Measurements from ENCODE around the gene RCAN1. TPM values are rescaled to one million over a fixed set of nuclear protein-coding genes. Genes with fewer than 3 reads are reported as not detected.

RCAN1 gene
- total RNA-seq, 2 donors from 2014 or later: 2.9 to 7.4 TPM

DNA sequence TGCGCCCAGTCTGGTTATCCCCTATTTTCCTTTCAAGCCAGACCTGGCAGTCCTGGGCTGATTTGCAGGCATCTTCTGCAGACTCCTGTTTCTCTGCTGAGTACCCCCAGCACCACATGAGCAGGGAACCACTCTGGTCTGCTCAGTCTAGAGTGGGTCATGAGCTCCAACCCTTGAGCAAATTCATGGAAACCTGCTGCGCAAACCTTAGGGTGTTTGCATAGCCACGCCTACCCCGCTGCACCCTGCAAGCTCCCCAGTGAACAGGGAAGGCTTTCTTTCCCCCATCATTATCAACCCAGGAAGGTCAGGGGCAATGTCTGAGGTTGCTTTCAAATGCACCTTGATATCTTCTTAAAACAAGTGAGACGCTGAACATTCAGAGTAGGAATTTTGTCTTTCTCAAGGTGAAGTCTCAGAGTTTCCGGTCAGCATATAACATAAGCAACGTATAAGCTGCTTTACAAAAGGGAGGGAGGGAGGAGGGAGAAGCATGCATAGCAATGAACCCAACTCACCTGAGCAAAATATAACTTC, 91.8 kb downstream of the RCAN1 start:
- DNase-seq (ENCODE audit: low spot score in 2 of 2) (no peak), ATAC-seq (no peak)
- H3K9me3 Mint-ChIP-seq: no peaks in the 10 kb centered on the region
- peak overlapping the region in 1 of 2 donors; percentile 64 for H3K27ac Mint-ChIP-seq
- peaks cover 0 to 6% of the 10 kb centered on the region in 2 donors for H3K36me3 Mint-ChIP-seq

DNA sequence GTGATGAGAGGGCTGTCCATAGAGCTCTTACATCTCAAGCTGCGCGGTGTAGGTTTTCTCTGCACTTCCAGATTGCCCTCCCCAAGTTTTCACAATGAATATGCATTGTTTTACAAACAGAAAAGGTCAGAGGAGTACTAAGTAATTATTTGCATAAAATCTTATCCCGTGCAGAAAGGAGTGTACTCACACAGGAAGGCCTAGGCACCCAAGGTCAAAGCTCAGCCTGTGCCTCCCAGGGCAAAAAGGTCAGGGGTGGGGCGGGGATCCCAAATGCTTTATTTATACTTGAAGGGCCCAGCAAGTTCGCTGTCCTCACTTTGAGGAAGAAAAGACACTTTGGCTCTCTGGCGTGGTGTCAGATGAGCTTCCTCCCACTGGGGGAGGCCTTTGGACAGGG, 92.6 kb downstream of the RCAN1 start:
- DNase-seq (ENCODE audit: low spot score in 2 of 2) (no peak), ATAC-seq (no peak)
- H3K9me3 Mint-ChIP-seq: no peaks in the 10 kb centered on the region
- H3K36me3 Mint-ChIP-seq: peaks cover 0 to 4% of the 10 kb centered on the region in 2 donors
- no peak overlapping the region for H3K27ac Mint-ChIP-seq

GRCh38 chr21:34521561-34521960, 93.4 kb downstream of the RCAN1 start:
- Mint-ChIP-seq H3K27ac (no peak overlapping the region), H3K9me3 (no peaks in the 10 kb centered on the region), H3K36me3 (peaks cover 0 to 4% of the 10 kb centered on the region in 2 donors)
- DNase-seq (ENCODE audit: low spot score in 2 of 2) (no peak), ATAC-seq (no peak)

DNA sequence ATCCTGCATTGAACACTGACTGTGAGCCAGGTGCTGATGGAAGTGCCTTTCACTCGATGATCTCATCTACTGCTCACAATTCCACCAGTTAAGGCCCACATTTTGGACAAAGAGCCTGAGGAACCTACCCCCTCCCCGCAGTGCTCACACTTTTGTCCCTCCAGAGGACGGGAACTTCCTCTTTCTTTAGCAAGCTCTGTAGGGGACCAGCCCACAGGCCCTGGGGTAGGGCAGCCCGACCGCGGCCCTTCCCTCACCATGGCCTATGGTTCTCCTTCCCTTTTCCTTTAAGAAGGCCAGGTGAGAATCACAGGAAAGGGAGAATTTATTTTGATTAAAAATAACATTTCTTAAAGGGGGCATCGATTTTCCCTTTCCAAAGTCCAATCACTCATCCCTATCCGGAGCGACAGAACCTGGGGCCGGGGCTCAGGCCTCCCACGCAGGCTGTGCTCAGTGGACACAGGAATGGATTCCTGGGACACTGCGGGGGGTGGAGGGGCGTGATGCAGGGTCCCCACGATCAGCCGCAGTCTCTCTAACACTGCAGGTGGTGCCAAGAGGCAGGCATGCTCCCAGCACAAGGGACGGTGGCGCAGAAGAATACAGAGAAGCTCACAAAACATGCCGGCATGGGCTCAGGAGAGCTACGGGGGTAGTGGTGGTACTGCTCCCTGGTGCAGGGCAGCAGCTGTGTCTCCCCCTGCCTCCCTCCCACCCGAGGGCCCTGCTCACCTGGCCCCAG, 94.0 kb downstream of the RCAN1 start:
- no peak for ATAC-seq
- peak overlapping the region in 1 of 2 donors; percentile 19 for H3K27ac Mint-ChIP-seq
- H3K9me3 Mint-ChIP-seq: no peaks in the 10 kb centered on the region
- DNase-seq (ENCODE audit: low spot score in 2 of 2): no peak
- peaks cover 0 to 4% of the 10 kb centered on the region in 2 donors for H3K36me3 Mint-ChIP-seq

GRCh38 chr21:34520281-34520680, 94.6 kb downstream of the RCAN1 start:
- H3K27ac Mint-ChIP-seq: no peak overlapping the region

DNA sequence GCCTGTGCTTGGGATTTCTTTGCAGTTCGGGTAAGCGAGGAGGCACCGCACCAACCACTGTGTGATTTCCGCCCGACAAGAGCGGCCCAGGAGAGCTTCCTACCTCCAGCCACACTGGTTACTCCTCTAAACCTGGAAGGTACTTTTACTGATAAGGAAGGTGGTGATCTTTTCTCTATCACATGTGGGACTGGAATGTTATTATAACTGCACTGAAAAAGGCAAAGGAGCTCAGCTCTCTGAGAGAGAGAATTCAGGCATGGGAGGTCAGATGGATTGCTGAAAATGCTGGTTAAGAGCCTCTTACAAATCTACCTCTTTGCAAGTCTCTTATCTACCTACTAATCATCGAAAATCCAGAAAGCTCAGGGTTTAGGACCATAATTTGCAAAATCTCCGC, 95.2 kb downstream of the RCAN1 start:
- Mint-ChIP-seq H3K9me3 (no peaks in the 10 kb centered on the region), H3K27ac (no peak overlapping the region), H3K36me3 (peaks cover 0 to 4% of the 10 kb centered on the region in 2 donors)
- DNase-seq (ENCODE audit: low spot score in 2 of 2) (no peak), ATAC-seq (no peak)

More at GRCh38 chr21:34520281-34520680, 94.6 kb downstream of the RCAN1 start:
- no peak for DNase-seq (ENCODE audit: low spot score in 2 of 2)
- no peak for ATAC-seq
- Mint-ChIP-seq H3K9me3 (no peaks in the 10 kb centered on the region), H3K36me3 (peaks cover 0 to 4% of the 10 kb centered on the region in 2 donors)

GRCh38 chr21:34519016-34519415, 95.9 kb downstream of the RCAN1 start:
- Mint-ChIP-seq H3K27ac (no peak overlapping the region), H3K36me3 (peaks cover 0 to 4% of the 10 kb centered on the region in 2 donors), H3K9me3 (no peaks in the 10 kb centered on the region)
- DNase-seq (ENCODE audit: low spot score in 2 of 2) (no peak), ATAC-seq (no peak)

DNA sequence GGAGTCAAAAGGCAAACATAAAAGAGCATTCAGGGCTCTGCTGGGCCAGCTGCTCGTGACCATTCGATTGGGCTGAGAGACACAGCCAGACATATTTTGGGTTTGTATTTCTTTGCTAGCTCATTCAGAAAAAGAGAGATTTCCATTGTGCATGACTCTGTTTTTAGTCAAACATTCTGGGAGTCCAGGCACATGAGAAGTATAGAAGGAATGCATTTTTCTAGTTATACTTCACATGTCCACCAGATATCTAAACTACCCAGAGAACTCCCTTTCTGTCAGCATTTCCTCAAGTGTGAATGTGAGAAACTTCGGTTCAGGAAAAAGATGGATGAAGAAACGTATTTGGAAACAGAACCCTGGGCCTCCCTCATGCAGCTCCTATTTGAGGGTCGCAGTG, 96.6 kb downstream of the RCAN1 start:
- peaks cover 0 to 4% of the 10 kb centered on the region in 2 donors for H3K36me3 Mint-ChIP-seq
- DNase-seq (ENCODE audit: low spot score in 2 of 2) (no peak), ATAC-seq (no peak)
- H3K27ac Mint-ChIP-seq: peak overlapping the region in 1 of 2 donors; percentile 48
- H3K9me3 Mint-ChIP-seq: no peaks in the 10 kb centered on the region

- Mint-ChIP-seq H3K27ac (peak overlapping the region in 1 of 2 donors; percentile 48), H3K36me3 (no peaks in the 10 kb centered on the region), H3K9me3 (no peaks in the 10 kb centered on the region)
- DNase-seq (ENCODE audit: low spot score in 2 of 2) (no peak), ATAC-seq (peak; percentile 65 to 85)
Observed at GRCh38 chr21:34517491-34518245, 97.2 kb downstream of the RCAN1 start.

- peak; percentile 49 to 78 for ATAC-seq
Observed at GRCh38 chr21:34517039-34517438, 97.9 kb downstream of the RCAN1 start.

GRCh38 chr21:34514576-34515115, 100.3 kb downstream of the RCAN1 start:
- Mint-ChIP-seq H3K36me3 (no peaks in the 10 kb centered on the region), H3K9me3 (no peaks in the 10 kb centered on the region)
- peak in 1 of 2 donors; percentile 28 for ATAC-seq

More at GRCh38 chr21:34517039-34517438, 97.9 kb downstream of the RCAN1 start:
- Mint-ChIP-seq H3K9me3 (no peaks in the 10 kb centered on the region), H3K27ac (peak overlapping the region in 1 of 2 donors; percentile 48), H3K36me3 (no peaks in the 10 kb centered on the region)
- no peak for DNase-seq (ENCODE audit: low spot score in 2 of 2)

GRCh38 chr21:34513129-34513675, 101.7 kb downstream of the RCAN1 start:
- DNase-seq (ENCODE audit: low spot score in 2 of 2): no peak
- H3K9me3 Mint-ChIP-seq: no peaks in the 10 kb centered on the region
- H3K27ac Mint-ChIP-seq: no peak overlapping the region
- ATAC-seq: no peak
- H3K36me3 Mint-ChIP-seq: no peaks in the 10 kb centered on the region

More at GRCh38 chr21:34514576-34515115, 100.3 kb downstream of the RCAN1 start:
- H3K27ac Mint-ChIP-seq: no peak overlapping the region
- no peak for DNase-seq (ENCODE audit: low spot score in 2 of 2)

GRCh38 chr21:34511787-34512455, 103.0 kb downstream of the RCAN1 start, which contains the start of gene KCNE1:
Gene KCNE1, minus strand, starts transcription at chr21:34512210. Its CDS starts 62,576 bp downstream, at chr21:34449634.
- H3K27ac Mint-ChIP-seq: no peak within 1 kb of the TSS
- H3K9me3 Mint-ChIP-seq: no peaks in the 10 kb centered on the region
- ATAC-seq: no peak
- no peaks in the 10 kb centered on the region for H3K36me3 Mint-ChIP-seq
- no peak for DNase-seq (ENCODE audit: low spot score in 2 of 2)

DNA sequence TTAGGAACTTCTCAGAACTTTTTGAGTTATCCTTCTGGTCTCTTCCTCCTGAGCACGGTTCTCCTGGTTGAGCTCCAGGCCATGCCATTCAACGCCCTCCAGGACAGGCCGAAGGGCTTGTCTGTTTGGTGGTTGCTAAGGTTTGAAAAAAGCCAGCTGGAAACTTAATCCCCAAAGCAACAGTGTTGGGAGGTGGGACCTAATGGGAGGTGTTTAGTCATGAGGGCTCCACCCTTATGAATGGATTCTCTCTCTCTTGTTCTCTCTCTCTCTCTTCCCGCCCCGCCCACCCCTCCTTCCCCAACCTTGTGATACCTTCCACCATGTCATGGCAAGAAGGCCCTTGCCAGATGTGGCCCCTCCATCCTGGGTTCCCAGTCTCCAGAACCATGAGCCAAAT, 103.7 kb downstream of the RCAN1 start:
- Mint-ChIP-seq H3K9me3 (no peaks in the 10 kb centered on the region), H3K27ac (no peak overlapping the region), H3K36me3 (no peaks in the 10 kb centered on the region)
- DNase-seq (ENCODE audit: low spot score in 2 of 2) (no peak), ATAC-seq (no peak)

- Mint-ChIP-seq H3K9me3 (no peaks in the 10 kb centered on the region), H3K27ac (peak overlapping the region in 1 of 2 donors; percentile 79), H3K36me3 (no peaks in the 10 kb centered on the region)
- DNase-seq (ENCODE audit: low spot score in 2 of 2) (peak in 1 of 2 donors; percentile 69), ATAC-seq (peak; percentile 74 to 93)
Observed at GRCh38 chr21:34510148-34511142, 104.5 kb downstream of the RCAN1 start.
